ENCODE results near the gene TTN.
"Not testable (repeated sequence)": the region's sequence is repeated elsewhere in the genome, so short reads cannot be mapped to it uniquely, and the experiment has no call there.

Gene TTN

DNA sequence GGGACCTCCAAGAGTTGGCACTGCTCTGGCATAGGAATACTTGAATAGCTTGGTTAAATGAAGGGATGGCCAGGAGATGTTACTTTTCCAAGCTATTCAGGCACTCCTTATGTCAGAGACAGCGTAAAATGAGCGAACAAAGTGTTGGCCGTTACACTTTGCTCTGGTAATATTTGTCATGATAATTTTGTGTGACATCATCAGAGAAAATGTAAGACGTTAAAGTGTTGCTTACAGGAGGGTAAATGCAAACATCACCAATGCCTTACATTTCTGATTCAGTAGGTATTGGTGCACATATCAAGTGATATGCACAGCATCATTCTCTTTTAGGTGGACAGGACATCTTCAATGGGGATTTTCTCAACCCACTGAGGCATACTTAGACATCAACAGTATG is 281.0 kb downstream of the TTN start:
- DNase-seq = no peak

DNA sequence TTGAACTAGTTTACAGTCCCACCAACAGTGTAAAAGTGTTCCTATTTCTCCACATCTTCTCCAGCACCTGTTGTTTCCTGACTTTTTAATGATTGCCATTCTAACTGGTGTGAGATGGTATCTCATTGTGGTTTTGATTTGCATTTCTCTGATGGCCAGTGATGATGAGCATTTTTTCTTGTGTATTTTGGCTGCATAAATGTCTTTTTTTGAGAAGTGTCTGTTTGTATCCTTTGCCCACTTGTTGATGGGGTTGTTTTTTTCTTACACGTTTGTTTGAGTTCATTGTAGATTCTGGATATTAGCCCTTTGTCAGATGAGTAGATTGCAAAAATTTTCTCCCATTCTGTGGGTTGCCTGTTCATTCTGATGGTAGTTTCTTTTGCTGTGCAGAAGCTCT is 281.8 kb downstream of the TTN start:
- not testable (repeated sequence) for DNase-seq

DNA sequence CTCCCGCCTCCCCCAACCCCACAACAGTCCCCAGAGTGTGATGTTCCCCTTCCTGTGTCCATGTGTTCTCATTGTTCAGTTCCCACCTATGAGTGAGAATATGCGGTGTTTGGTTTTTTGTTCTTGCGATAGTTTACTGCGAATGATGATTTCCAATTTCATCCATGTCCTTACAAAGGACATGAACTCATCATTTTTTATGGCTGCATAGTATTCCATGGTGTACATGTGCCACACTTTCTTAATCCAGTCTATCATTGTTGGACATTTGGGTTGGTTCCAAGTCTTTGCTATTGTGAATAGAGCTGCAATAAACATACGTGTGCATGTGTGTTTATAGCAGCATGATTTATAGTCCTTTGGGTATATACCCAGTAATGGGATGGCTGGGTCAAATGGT is 282.2 kb downstream of the TTN start:
- not testable (repeated sequence) for DNase-seq

DNA sequence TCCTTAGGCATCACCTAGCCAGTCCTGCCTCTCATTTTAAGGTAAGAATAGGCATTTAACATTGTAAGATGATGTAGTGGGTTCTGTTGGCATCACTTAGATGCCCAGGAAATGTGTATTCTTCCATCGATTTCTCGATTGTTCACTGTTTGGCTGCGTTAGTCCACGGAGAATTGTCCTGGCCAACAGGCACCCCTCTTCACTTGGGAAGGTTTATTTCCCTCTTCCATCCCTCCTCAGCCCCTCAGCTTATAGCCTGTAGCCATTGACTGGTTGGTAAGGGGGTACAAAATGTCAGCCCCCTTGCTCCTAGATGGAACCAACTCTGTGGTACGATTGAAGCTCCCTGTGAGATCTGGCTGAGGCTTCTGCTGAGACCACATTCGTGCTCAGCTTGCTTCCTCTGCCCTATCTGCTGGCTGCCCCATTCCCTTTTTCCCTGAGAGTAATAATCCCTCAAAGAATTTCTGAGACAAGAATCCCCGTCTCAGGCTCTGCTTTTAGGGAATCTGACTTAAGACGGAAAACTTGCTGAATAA is 283.6 kb downstream of the TTN start:
- no peak for DNase-seq

DNA sequence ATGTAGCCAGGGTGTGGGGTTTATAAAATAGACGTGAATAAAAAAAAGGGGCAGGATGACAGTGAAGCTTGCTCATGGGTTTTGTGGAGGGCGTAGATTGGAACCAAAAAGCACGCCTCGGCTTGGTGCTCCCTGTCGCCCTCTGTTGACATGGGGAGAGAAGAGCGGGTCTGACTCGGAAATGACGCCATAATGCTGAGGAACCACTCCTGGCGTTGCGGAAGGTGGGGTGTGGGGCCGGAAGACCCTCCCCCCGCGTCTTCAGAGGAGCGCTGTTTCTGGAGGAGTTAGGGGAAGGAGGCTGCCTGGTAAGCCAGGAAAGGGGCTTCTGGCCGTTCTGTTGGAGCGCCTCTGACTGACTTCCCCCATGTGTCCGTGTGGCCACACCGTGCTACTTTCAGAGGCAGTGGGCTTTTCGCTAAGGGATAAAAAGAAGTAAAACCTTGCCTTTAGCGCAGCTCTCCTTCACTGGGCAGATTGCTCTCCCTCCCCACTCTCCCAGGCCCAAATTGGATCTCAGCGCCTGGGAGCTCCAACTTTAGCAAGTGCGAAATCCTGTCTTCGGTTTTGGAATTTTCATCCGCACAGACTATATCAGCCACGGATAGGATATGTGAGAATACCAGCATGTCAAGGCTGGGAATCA is 284.1 kb downstream of the TTN start:
- DNase-seq = peak; percentile 91

DNA sequence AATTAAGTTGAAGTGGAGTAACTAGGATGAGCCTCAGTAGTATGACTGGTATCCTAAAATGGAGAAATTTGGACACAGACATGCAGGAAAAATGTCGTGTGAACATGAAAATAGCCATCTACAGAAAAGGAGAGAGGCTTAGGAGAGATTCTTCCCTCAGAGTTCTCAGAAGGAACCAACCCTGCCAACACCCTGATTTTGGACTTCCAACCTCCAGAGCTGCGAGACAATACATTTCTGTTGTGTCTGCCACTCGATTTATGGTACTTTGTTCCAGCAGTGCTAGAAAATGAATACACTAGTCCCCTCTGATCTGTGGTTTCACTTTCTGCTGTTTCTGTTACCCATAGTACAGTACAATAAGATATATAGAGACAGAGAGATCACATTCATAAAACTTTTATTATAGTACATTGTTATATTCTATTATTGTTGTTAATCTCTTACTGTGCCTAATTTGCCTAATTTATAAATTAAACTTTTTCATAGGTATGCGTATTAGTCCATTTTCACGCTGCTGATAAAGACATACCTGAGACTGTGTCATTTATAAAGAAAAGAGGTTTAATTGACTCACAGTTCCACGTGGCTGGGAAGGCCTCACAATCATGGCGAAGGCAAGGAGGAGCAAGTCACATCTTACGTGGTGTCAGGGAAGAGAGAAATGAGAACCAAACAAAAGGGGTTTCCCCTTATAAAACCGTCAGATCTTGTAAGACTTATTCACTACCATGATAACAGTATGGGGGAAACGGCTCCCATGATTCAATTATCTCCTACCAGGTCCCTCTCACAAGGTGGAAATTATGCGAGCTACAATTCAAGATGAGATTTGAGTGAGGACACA is 285.7 kb downstream of the TTN start:
- peak; percentile 28 for DNase-seq

DNA sequence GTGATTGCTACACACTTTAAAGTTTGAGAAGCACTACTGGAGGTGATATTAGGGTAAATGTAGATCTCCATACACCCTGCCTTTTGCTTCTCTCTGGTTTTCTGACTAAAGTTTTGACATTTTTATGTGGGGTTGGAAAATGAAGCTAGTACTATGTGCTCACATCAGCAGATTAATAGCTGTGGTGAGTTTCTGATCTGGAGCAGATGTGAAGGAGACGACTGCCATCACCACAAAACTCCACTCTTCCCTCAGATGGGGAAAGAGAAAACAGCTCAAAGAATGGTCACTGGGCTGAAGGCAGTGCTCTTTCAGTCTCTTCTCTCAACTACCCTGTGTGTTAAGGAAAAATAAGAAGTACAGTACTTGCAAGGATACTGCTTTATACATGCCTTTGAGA is 289.7 kb downstream of the TTN start:
- no peak for DNase-seq

DNA sequence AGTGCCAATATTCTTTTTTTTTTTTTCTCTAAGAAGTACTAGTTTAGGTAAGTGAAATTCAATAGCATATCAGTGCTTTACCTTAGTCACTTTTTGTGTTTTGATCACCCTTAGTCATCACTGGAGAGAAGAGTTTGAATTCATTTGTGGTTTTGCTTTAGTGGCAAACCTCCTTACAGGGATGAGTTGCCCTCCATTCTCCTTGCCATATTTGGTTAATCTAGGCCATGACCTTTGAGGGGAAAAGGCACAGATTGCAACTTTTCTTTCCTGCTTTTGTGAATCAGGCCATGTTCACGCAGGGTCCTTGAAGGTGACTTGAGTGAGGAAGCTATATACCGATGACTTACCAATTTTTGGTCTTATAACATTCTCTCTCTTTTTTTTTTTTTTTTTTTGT is 292.6 kb downstream of the TTN start:
- peak; percentile 93 for DNase-seq

DNA sequence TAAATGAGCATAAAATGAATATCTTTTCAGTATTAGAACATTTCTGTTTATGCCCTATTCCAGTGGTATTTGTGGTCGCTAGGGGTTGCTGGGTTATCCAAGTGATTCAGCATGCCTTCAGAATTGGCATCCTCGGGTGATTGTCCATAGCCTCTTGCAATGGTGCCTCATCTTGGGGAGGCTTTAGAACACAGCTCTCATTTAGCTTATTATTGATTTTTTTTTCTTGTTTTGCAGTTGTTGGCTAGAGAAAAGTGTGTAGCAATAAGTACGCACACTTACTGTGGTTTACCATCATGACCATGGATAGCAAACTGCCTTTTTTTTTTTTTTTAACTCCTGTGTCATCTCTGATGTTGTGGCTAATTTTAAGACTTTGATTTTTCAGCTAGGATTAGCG is 293.3 kb downstream of the TTN start:
- DNase-seq = no peak

DNA sequence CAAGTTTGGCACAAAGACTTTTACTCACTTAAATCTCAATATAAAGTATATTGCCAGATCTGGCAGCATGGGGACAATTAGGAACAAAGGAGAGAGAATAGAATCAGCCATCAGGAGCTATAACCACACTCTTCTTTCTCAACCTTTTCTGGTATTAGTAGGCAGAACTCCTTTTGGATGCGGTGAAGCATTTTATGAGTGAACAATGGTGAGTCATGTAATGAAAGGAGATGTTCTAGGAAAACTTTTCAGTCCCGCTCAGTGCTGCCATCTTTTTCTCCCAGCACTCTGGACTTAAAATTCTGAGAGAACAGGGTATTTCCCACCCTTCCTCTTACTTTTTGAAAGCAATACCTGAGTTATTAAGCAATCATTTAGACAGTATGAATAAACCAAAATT is 294.7 kb downstream of the TTN start:
- DNase-seq = peak; percentile 15

DNA sequence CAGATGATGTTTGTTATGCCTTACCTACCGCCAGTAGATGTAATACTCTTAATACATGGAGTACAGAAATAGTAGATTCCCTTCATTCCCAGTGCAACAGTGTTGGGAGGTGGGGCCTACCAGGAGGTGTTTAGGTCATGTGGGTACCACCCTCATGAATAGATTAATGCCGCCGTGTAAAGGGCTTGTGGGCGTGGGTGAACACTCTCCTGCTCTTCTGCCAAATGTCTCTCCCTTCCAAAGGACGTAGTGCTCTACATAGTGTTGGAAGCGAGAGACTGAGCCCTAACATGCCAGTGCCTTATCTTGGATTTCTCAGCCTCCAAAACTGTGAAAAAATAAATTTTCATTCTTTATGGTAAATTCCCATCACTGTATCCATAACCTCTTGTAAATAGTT is 296.8 kb downstream of the TTN start:
- no peak for DNase-seq

DNA sequence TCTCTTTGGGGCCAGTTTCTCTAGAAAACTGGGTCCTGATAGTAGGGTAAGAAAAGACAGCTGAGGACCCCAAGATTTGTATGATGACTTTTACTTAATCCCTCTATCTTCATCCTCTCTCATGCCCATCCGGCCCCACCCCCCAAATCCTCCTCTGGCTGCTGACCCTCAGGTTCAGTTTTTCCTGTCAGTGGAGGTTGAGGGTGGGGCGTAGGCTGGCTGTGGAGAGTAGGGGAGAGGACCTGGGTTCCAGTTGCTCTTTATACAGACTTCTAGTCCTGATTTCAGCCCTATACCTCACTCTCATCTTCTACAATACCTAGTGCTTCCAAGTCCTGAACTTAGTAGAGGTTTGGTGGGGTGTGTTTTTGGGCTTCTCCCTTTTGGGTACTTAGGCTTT is 298.6 kb downstream of the TTN start:
- no peak for DNase-seq

DNA sequence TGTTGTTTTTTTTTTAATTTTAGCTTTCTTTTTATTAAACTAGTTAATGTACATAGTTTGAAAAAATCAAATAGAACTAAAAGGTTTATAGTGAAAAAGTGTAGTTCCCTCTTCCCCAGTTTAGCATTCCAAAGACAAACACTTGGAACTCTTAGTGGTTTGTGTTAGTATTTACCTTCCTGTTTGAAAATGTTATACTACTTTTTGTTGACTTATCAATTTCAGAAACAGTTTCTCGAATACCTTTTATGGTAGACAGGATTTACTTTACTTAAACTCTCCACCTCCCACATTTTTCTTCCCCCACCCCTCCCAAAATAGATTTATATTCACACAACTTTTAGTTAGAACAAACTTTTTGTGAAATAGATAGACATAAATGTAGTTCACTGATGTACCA is 300.3 kb downstream of the TTN start:
- DNase-seq = no peak

DNA sequence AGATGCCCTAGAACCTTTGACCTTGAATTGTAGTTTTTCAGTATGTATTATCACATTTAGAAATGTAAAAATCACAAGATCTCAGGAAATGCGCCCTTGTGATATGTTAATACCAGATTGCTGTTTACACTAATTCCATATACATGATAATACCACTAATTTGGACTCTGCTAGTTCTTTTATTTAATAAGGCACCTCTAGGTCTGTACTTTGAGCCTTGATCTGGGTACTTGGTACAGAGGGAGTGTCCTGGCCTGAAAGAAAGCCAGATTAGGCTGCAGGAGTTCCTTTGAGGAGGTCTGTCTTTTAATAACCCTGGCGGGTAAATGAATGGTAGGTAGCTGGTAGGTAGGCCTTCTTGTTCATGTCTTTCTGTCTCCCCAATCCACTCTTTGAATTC is 300.7 kb downstream of the TTN start:
- DNase-seq = no peak

DNA sequence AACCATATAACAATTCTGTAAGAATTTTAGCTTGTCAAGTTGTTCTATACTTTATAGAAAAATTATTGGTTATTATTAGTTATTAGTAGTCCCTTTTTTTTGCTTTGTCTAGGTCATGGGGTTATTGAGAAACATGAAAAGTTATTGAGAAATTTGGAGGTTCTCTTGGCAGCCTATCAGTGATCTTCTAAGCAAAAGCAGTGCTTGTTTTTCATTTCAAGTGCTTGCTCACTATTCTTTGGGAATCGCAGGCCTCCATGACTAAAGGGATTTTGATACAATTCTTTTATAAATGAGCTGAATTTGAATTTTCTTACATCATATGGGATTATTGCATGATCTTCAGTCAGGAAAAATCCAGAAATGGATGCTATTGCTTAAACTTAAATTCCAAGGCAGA is 301.1 kb downstream of the TTN start:
- DNase-seq = no peak

DNA sequence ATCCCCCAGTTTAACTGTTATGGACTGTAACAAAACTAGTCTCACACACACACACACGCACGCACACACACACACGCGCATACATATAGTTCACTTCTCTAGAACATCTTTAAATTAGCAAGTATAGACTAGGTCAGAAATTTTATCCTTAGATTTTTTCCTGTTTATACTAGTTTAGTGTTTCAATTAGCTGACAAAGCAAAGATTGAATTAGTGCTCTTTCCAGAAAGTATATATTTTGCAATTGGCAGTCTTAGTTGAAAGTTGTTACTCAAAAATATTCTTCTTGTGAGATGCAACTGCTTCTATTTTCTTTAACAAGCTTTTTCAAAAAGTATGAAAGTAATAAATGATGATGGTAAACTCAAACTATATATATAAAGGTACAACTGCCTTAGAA is 304.5 kb downstream of the TTN start:
- no peak for DNase-seq

DNA sequence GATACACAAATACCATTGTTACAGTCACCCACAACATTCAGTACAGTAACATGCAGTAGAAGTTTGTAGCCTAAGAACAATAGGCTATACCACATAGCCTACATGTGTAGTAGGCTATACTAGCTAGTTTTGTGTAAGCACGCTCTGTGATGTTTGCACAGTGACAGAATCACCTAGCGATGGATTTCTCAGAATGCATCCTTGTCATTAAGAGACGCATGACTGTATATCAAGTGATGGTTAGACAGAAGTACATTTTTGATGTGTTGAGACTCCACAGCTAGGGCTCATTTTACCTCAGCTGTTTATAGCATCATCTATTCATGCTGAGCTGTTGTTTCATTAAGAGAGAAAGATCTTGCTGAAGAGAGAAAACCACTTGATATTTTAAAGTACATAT is 307.6 kb downstream of the TTN start:
- DNase-seq = peak; percentile 20

DNA sequence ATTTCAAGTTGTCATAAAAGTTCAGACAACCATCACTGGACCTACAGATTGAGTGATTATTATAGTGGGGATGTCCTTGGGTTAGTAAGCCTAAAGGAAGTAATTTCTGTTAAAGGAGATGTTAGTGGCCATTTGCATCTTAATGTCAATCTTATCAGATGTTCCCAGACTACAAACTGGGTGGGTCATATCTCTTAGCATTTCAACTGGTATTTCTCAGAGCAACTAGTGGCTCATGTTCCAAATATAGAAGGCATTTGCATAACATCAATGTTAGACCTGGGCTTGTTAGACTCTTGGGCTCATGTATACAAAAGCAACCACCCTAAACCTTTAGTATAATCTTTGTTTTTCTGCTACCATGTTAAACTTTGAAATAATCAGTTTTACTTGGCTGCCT is 309.1 kb downstream of the TTN start:
- DNase-seq = no peak

DNA sequence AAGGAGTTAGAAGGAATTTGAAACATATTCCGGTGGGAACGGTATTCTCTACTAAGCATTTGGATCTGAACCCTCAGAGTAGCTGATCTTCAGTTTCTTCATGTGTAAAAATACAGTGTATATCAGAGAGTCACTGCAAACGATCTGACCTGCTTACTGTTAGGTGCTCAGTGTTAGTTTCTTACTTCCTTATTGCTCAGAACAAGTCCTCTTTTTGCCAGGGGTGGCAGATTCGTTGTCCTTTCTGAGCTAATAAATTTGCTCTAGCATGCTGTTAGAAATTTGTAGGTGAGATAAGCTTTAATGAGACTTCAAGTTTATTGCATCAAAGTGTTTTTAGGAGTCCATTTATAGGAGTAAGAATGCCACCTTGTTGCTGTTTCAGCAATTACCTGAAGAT is 311.2 kb downstream of the TTN start:
- no peak for DNase-seq

DNA sequence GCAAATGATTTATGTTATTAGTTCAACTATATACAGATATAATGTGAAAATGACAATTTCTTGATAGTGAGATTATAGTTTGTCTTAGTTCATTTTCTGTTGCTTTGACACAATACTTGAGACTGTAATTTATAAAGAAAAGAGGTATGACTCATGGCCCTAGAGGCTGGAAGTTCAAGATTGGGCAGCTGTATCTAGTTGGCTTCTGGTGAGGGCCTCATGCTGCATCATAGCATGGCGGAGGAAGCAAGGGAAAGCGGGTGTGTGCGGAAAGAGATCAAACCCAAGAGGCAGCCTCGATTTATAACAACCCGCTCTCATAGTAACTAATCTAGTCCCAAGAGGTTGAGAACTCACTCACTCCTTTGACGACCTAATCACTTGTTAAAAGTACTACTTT is 315.6 kb downstream of the TTN start:
- no peak for DNase-seq

DNA sequence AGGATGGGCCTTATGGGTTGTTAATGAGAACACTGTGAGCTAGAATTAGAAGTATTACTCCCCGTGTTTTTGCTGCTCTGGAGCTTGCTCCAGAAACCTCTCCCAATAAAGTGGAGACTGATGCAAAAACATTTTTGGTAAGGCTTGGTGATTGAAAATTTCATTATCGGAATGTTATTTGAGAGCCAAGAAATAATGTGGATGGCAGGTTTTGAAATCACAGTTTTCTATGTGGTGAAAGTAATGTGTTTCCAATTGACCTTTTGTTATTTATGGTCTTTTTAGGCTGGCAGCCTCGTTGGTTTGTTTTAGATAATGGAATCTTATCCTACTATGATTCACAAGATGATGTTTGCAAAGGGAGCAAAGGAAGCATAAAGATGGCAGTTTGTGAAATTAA is 321.9 kb downstream of the TTN start:
- no peak for DNase-seq

DNA sequence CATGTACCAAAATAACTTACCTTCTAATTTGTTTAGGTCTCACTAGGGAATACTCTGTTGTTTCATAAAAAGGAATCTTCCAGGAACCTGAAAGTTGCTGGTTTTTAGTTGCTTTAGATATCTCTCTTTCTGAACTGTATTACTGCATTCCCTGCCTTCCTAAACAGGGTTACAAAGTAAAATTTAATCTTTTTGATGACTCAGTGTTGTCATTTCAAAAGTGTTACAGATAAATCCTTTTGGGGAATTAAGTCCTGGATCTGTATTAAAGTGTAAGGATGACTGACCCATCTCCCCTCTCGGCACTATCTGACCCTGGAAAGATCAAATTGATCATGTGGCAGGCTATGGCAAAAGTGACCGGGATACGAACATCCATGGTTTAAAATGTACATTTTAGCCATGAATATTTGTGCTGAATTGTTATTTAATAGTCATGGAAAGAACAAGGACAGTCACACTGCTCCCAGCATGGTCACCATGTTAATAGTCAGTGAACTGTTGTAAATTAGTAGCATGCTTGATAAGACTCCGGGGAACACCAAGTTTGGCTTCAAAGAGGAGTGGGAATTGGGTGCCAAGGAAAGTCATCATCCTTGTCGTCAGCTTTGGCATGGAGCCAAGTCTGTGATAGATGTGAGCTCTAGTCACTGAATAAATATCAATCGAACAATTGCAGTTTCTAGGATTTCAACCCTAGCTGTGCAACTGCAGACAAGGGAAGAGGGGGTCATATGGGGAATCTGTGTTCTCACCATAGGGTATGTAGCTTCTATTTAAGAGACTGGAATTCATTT is 322.8 kb downstream of the TTN start:
- DNase-seq = no peak

DNA sequence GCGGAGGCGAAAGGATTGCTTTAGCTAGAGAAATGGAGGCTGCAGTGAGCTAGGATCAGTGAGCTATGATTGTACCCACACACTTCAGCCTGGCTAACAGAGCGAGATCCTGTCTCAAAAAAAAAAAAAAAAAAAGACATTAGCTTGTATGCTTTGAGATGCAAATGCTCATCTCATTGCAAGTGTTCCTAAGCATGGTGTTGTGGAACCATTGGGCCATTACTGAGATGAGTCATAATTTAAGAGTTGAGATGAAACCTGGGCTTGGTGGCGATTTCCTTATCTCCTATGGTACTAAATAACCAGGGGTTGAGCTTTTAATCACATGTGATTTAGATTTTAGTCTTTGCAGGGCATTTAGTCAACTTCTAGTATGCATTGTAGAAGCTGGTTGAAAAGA is 324.8 kb downstream of the TTN start:
- DNase-seq = peak; percentile 56
